Hematopoietic multipotent progenitor cell treated with erythropoietin and hydrocortisone succinate and interleukin-3 and kit ligand, for 17 days (in vitro differentiated cells): Measurements from ENCODE around the gene PIGZ.

ENCODE experiments used
- DNase-seq: peaks from one replicate; pipeline ENCODE4 v3.0.0-alpha.2; 2015; ENCODE audit warnings: low spot score

The PIGZ gene

DNA sequence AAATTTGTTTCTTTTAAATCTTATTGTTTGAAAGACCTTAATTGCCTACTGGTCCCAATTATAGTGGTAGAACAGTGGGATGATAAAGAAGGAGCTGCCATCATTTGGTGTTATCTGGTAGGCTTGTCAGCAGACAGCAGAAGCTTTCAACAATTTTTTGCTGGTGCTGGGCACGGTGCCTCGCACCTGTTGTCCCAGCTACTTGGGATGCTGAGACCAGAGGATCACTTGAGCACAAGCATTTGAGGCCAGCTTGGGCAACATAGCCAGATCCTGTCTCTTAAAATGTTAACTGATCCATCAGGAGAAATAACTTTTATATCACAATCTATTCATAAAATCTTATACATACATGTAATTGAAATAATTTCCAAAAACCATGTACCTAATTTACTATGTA is 64.9 kb downstream of the PIGZ start:
- no peak for DNase-seq

GRCh38 chr3:196902296-196902695 is 66.3 kb downstream of the PIGZ start:
- no peak for DNase-seq

- DNase-seq, result no peak
Measured at GRCh38 chr3:196901768-196902167, 66.9 kb downstream of the PIGZ start.
